Measurements from ENCODE around the gene CROCC2.

Gene CROCC2

GRCh38 chr2:240985881-240986786 lies 80.0 kb downstream of the CROCC2 start:
- DNase-seq (ENCODE audit: low read depth in 2 of 3, low spot score in 2 of 3): no peak

GRCh38 chr2:240986787-240987411 lies 80.8 kb downstream of the CROCC2 start:
- DNase-seq (ENCODE audit: low read depth in 2 of 3, low spot score in 2 of 3): no peak

DNA sequence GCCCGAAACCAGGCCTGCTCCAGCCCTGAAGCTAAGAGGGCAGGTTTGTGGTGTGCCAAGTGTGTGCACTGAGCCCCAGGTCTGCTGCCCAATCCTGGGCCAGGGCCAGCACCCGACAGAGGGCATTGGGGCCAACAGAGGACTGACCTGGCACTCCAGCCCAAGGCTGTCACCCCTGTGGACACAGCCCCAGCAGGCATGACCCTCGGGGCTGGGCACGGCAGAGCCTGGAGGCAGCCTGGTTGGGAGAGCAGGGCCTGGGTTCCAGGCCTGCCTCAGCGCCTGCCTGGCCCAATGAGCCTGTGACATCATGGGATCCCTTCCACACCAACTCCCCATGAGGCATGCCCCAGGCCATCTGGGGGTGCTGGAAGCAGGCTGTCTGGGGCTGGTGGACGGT lies 81.5 kb downstream of the CROCC2 start:
- no peak for DNase-seq (ENCODE audit: low read depth in 2 of 3, low spot score in 2 of 3)

DNA sequence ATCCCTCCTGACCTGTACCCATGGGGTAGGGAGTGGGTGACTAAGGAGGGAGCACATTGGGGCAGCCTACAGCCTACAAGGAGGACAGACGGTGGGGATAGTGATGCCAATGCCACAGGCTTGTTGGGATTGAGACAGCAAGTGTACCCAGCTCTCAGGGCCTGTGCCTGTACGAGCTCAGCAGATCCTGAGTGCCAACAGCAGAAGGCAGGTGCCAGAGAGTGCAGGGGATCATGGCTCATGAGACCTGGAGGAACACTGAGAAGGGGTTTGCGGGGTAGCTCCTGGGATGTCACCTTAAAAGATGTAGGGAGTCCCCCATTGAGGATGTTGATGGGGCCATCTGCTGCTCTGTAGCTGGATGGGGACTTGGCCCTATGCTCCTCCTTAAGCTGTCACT lies 82.0 kb downstream of the CROCC2 start:
- no peak for DNase-seq (ENCODE audit: low read depth in 2 of 3, low spot score in 2 of 3)

DNA sequence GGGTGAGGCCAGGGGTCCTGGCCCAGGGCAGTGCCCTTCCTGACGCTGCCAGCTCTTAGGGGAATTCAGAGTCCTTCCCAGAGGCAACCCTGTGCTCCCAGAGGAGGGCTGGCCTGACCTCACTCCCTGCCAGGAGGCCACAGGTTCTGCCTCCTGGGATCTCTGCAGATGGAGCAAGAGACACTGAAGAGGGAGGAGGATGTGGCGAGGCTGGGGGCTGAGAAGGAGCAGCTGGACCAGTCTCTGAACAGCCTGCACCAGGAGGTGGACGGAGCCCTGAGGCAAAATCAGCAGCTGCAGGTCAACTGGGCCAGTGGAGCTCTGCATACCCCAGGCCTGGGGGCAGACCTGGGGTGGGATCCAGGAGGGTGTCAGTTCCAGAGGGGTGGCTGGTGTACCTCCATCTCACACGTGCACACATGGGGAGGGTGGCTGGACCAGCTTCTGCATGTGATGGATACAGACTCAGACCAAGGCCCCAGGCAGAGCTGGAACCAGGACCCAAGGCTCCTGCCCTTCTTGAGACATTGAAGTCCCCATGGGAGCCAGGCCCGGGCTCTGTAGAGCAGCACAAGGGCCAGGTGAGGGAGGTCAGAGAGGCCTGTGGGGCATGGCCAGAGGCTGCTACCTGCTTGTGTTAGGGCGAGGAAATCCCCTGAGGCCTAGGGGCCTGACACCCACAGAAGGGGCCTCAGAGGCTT lies 82.6 kb downstream of the CROCC2 start:
- DNase-seq (ENCODE audit: low read depth in 2 of 3, low spot score in 2 of 3): no peak

GRCh38 chr2:240989451-240990265 lies 83.5 kb downstream of the CROCC2 start:
- DNase-seq (ENCODE audit: low read depth in 2 of 3, low spot score in 2 of 3): no peak

DNA sequence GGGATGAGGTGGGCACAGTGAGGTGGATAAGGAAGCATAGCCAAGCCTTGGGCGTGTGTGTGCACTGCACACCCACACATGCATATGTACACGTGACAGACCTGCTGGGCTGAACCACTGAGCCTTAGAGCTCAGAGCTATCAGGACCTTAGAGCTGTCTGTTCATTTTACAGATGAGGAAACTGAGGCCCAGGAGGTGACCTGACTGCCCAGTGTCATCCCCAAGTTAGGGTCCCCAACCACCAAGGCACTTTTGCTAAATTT lies 84.1 kb downstream of the CROCC2 start:
- DNase-seq (ENCODE audit: low read depth in 2 of 3, low spot score in 2 of 3): no peak

GRCh38 chr2:240990726-240991377 lies 84.7 kb downstream of the CROCC2 start:
- DNase-seq (ENCODE audit: low read depth in 2 of 3, low spot score in 2 of 3): no peak

- no peak for DNase-seq (ENCODE audit: low read depth in 2 of 3, low spot score in 2 of 3)
Observed at GRCh38 chr2:240991378-240992263, 85.5 kb downstream of the CROCC2 start.

DNA sequence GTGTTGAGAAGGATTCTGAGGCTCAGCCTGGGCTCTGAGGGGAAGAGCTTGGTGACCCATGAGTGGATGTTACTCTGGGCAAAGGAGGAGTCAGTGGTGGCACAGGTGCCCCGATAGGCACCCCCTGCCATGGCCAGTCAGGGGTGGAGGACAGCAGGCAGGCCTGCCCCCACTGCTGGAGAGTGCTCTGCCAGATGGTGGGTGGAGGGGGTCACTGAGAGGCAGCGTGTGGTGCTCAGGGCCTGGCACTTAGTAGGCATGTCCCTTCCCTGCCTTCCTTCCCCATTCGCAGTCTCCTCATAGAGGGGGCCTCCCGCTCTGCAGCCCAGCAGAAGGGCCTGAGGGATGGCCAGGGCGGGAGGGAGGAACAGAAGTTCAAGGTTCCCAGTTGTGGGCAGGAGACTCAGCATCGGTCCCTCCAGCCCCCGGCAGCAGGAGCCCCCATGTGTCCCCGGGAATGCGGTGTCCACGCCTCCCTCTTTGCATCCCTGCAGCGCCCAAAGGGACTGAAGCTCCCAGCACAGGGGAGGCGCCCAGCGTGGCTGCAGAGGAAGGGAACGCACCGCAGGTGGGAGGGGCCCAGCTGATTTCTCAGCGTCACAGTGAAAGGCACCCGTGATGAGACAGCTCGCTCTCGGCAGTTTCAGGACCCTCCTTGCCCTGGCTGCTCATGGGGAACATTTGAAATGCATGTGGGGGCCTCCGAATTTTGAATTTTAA lies 86.6 kb downstream of the CROCC2 start:
- DNase-seq (ENCODE audit: low read depth in 2 of 3, low spot score in 2 of 3): no peak

DNA sequence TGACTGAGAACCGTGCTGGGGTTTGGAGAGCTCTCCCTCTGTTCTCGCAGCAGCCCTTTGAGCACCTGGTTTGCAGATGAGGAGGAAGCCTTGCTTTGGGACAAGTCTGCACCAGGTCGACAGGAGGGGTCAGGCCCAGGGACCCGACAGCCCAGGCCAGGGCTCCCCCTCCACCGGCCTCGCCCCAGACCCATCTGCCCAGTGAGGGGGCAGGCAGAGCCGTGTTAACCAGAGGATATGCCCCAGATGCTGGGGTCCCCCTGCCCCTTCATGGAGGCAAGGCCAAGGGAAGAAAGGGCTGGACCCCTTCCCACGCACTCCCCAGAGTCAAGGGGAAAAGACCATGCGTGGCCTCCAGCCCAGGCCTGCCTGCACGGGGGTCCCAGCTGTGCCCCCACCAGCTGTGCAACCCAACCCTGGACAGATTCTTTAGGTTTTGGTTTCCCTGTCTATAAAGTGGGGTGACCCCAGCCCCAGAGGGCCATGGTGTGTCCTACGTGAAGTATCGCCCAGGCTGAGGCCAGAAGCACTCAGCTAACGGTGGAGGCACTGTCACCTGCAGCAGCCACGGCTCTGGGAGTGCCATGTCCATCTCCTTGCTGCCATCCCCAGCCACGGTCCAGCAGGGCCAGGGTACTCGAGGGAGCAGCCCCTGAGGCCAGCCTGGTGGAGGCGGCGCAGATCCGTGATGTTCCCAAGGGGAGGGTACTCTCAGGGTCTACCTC lies 87.5 kb downstream of the CROCC2 start:
- no peak for DNase-seq (ENCODE audit: low read depth in 2 of 3, low spot score in 2 of 3)

- no peak for DNase-seq (ENCODE audit: low read depth in 2 of 3, low spot score in 2 of 3)
Observed at GRCh38 chr2:240994171-240994896, 88.2 kb downstream of the CROCC2 start.

DNA sequence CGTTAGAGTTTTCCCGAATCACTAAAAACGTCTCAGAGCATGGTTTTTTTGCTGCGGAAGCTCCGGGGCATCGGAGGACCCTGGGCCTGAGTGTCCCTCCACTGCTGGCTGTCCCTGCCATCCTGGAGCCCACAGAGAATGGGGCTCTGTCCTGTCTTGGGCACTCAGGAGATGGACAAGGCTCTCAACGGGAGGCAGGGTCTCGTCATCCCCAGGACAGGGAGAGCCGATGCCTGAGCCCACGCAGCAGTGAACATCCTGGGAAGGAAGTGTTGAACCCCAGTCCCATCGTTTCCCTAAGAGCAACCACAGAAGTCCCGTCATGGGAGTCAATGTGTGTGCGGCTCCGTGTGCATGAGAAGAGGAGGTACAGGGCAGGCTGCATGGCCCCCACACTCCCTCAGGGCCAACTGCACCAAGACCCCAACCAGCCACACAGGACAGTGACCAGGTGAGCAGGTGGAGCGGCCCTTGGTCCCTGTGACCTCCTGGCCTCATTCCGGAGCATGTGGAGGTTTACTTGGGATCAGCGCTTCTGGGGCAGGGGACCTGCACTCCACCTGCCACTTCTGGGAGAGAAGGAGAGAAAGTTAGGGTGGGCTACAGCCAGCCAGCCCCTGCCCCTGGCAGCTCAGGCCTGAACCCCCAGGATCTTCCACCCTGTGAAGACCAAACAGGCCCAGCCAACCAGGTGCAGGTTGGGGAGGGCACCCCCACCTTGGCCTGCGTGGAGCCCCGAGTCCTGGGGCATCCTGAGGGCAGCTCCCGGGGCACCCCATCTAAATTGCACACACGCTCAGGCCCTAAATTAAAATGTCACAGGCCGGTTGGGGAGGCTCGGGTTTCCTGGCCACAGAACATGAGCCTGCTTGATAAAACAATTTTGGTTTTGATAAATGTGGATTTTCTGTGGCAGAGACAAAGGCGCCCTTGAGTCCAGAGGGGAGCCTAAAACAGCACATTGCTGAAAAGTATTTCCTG lies 89.2 kb downstream of the CROCC2 start:
- no peak for DNase-seq (ENCODE audit: low read depth in 2 of 3, low spot score in 2 of 3)

DNA sequence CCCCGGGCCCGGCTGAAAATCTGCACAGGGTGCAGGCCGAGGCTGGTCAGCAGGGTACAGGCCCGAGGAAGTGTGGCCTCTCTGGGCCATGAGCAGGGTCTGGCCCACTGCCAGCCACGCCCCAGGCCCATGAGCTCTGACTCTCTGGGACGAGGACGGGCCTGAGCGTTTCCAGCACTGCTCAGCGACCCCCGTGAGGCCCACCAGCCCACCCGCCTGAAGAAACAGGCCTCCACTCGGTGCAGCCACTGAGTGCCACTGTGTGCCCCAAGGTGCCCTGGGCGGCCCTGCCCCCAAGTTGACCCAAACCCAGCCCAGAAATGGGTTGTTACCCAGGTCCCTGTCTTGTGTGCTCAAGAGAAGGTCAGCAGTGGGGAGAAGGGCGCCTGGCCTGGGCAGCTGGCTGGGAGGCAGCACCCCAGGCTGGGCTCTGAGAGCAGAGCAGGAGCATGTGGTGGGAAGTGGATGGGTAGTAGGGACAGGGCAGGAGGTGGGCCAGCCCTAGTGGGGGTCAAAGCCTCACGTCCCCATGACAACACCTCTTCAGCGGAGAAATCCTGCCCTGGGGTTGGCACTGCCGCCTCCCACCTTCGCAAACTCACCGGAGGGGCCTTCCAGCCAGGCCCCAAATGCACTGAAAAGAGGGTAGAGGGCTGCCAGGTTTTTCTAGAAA lies 90.2 kb downstream of the CROCC2 start:
- DNase-seq (ENCODE audit: low read depth in 2 of 3, low spot score in 2 of 3): no peak

DNA sequence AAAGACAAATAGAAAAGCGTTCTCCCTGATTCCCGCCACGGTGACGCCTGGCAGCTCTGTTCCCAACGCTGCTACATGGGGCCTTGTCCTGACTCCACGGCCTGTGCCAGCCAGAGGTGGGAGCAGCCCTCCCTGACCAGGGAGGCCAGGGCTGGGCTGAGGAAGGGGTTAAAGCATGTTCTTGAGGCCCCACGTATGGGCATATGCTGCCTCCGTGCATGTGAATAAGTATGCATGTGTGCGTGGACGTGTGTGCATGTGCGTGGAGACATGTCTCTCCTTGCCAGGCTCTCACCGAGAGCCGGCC lies 90.7 kb downstream of the CROCC2 start:
- DNase-seq (ENCODE audit: low read depth in 2 of 3, low spot score in 2 of 3): no peak

GRCh38 chr2:240997141-240997855 lies 91.2 kb downstream of the CROCC2 start:
- DNase-seq (ENCODE audit: low read depth in 2 of 3, low spot score in 2 of 3): no peak
